ENCODE results near the gene TXNL4A.
"Not testable (repeated sequence)": the region's sequence is repeated elsewhere in the genome, so short reads cannot be mapped to it uniquely, and the experiment has no call there.

TXNL4A gene

DNA sequence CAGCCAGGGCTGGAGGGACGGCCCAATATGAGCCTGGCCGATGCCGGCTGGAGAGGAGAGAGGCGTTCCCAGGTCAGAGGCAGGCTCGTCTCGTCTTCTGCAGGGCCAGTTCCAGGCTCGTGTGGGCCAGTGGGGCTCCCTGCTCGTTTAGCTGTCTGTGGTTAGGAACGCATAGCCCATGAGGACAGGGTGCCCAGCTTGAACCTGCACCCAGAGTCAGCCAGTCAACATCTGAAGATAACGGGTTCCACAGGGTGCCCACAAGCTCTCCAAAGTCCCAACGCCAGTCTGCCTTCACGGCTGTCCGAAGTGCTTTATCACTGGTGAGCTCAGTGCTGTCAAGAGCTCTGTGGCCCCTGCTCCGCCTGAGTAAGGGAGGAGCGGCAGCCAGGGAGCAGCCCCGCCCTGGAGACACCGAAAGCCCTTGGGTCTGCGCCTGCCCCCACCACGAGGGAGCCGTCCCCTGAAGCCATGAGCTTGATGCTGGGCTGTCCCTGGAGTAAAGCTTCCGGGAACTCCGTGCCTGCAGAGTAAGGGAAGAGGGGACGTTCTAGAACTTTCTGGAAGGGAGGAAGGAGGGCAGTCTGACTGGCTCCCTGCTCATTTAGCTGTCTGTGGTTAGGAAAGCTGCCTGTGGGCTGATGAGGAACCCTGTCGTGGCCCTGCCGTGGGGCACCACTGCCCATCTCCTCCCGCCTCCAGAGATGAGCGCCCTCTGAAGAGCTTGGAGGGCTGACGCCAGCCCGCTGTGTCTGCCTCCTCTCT lies 26.7 kb downstream of the TXNL4A start:
- no peaks in the 10 kb centered on the region for H3K36me3 ChIP-seq
- no peak overlapping the region for H3K4me3 ChIP-seq (ENCODE audit: low read depth, low read length)
- H3K27ac ChIP-seq, result peak overlapping the region; percentile 58
- no peak for DNase-seq
- H3K27me3 ChIP-seq (ENCODE audit: insufficient read depth, low read depth, severe bottlenecking), result no peaks in the 10 kb centered on the region
- no peaks in the 10 kb centered on the region for H3K9me3 ChIP-seq (ENCODE audit: severe bottlenecking)
- TF ChIP-seq, protein P1, sequence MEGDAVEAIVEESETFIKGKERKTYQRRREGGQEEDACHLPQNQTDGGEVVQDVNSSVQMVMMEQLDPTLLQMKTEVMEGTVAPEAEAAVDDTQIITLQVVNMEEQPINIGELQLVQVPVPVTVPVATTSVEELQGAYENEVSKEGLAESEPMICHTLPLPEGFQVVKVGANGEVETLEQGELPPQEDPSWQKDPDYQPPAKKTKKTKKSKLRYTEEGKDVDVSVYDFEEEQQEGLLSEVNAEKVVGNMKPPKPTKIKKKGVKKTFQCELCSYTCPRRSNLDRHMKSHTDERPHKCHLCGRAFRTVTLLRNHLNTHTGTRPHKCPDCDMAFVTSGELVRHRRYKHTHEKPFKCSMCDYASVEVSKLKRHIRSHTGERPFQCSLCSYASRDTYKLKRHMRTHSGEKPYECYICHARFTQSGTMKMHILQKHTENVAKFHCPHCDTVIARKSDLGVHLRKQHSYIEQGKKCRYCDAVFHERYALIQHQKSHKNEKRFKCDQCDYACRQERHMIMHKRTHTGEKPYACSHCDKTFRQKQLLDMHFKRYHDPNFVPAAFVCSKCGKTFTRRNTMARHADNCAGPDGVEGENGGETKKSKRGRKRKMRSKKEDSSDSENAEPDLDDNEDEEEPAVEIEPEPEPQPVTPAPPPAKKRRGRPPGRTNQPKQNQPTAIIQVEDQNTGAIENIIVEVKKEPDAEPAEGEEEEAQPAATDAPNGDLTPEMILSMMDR (IDR thresholded peaks at IDR 0.05; ENCODE audit: low read depth, low read length), result no peak

DNA sequence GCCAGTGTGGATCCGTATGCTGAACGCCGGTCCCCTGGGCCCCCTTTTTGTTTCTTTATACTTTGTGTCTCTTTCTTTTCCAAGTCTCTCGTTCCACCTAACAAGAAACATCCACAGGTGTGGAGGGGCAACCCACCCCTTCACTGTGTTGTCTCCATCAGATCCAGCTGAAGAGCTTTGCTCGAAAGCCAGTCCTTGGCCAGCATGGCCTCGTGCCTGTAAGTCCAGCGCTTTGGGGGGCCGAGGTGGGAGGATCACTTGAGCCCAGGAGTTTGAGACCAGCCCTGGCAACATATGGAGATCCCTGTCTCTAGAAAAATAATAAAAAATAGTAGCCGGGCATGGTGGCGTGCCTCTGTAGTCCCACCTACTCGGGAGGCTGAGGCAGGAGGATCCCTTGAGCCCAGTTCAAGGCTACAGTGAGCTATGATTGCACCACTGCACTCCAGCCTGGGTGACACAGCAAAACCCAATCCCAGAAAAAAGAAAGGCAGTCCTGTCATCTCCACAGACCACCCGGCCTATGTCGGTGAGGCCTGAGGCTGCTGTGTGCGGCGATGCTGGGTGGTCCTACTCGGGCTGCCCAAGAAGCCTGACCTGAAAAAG lies 27.3 kb downstream of the TXNL4A start:
- H3K4me3 ChIP-seq (ENCODE audit: low read depth, low read length), result peak overlapping the region; percentile 34; the same call in 1 of the 2 replicates
- H3K27me3 ChIP-seq (ENCODE audit: insufficient read depth, low read depth, severe bottlenecking), result no peaks in the 10 kb centered on the region

GRCh38 chr18:79960161-79960801 lies 28.1 kb downstream of the TXNL4A start:
- peak overlapping the region; percentile 34 for H3K4me3 ChIP-seq (ENCODE audit: low read depth, low read length)
- DNase-seq, result peak; percentile 85
- H3K27ac ChIP-seq, result peak overlapping the region; percentile 58

More for the DNA sequence above, 27.3 kb downstream of the TXNL4A start:
- TF ChIP-seq, protein P1 (IDR thresholded peaks at IDR 0.05; ENCODE audit: low read depth, low read length), result no peak
- Histone ChIP-seq H3K9me3 (ENCODE audit: severe bottlenecking) (no peaks in the 10 kb centered on the region), H3K36me3 (no peaks in the 10 kb centered on the region), H3K27ac (peak overlapping the region; percentile 58)
- DNase-seq, result no peak

DNA sequence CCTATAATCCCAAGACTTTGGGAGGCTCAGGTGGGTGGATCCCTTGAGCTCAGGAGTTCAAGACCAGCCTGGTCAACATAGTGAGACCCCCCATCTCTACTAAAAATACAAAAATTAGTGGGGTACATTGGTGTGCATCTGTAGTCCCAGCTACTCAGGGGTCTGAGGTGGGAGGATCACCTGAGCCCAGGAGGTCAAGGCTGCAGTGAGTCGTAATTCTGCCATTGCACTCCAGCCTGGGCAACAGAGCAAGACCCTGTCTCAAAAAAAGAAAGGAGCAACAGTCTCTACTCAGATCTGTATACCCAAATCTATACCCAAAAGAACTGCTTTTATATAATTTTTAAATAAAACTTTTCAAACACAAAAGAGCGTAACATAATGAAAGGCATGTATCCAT lies 29.4 kb downstream of the TXNL4A start:
- no peak overlapping the region for H3K27ac ChIP-seq
- H3K36me3 ChIP-seq, result peaks cover under 1% of the 10 kb centered on the region; the same call in 1 of the 2 replicates
- no peak for DNase-seq
- no peaks in the 10 kb centered on the region for H3K9me3 ChIP-seq (ENCODE audit: severe bottlenecking)
- H3K27me3 ChIP-seq (ENCODE audit: insufficient read depth, low read depth, severe bottlenecking), result no peaks in the 10 kb centered on the region
- no peak overlapping the region for H3K4me3 ChIP-seq (ENCODE audit: low read depth, low read length)
- TF ChIP-seq, protein P1 (IDR thresholded peaks at IDR 0.05; ENCODE audit: low read depth, low read length), result no peak

More at GRCh38 chr18:79960161-79960801, 28.1 kb downstream of the TXNL4A start:
- not testable (repeated sequence) for H3K27me3 ChIP-seq (ENCODE audit: insufficient read depth, low read depth, severe bottlenecking); H3K9me3 ChIP-seq (ENCODE audit: severe bottlenecking); H3K36me3 ChIP-seq

- Histone ChIP-seq H3K27ac (no peak overlapping the region), H3K9me3 (ENCODE audit: severe bottlenecking) (no peaks in the 10 kb centered on the region), H3K27me3 (ENCODE audit: insufficient read depth, low read depth, severe bottlenecking) (no peaks in the 10 kb centered on the region), H3K36me3 (peaks cover 10% of the 10 kb centered on the region), H3K4me3 (ENCODE audit: low read depth, low read length) (no peak overlapping the region)
- DNase-seq, result no peak
- TF ChIP-seq, protein P1 (IDR thresholded peaks at IDR 0.05; ENCODE audit: low read depth, low read length), result no peak
These were observed 32.1 kb downstream of the TXNL4A start for GRCh38 chr18:79956276-79956675.
